H1 (cell line): ENCODE measurements around the gene ZSCAN18. TPM values are rescaled to one million over a fixed set of nuclear protein-coding genes. Genes with fewer than 3 reads are reported as not detected.

Experiments used
- CTCF ChIA-PET: fragments of 300-600 bp; sonication (Branson Sonifier 250); formaldehyde crosslinking; loops from one replicate; lab custom pipeline; 2021; ENCODE audit not compliant: partially characterized antibody; lab: Charles Lee
- POLR2A ChIA-PET: fragments of 300-600 bp; sonication (Branson Sonifier 250); formaldehyde crosslinking; loops from one replicate; lab custom pipeline; 2021; ENCODE audit warnings: inconsistent platforms; ENCODE audit not compliant: partially characterized antibody; lab: Charles Lee
- DNase-seq, 2 experiments: peaks; one replicate each; pipeline versions ENCODE4 v3.0.0 to v3.0.0-alpha.2; 2010 to 2022; ENCODE audit warnings: low spot score in 2 of 2, low read depth in 1 of 2, mixed read lengths in 1 of 2
- FAIRE-seq: peaks from 2 replicates; lab custom pipeline; 2011; peaks lifted over from hg19 to GRCh38; lab: Jason Lieb, UNC
- H2AFZ ChIP-seq: 2 replicates; pipeline ENCODE4 v1.8.1; 2012; ENCODE audit warnings: low read length, inconsistent platforms
- H2AK5ac ChIP-seq: 2 replicates; pipeline ENCODE4 v1.6.1; 2013; ENCODE audit warnings: low read depth, low read length
- H2BK120ac ChIP-seq: replicated peaks from 2 replicates; pipeline ENCODE3; 2013; ENCODE audit warnings: low read depth, low read length, inconsistent platforms
- H2BK12ac ChIP-seq: 2 replicates; pipeline ENCODE4 v1.6.1; 2013; ENCODE audit warnings: low read depth, low read length
- H2BK15ac ChIP-seq: 2 replicates; pipeline ENCODE4 v1.6.1; 2013; ENCODE audit warnings: low read length
- H2BK20ac ChIP-seq: 2 replicates; pipeline ENCODE4 v1.6.1; 2013; ENCODE audit warnings: low read length
- H2BK5ac ChIP-seq: 2 replicates; pipeline ENCODE4 v1.6.1; 2013; ENCODE audit warnings: low read depth, low read length
- H3K14ac ChIP-seq: 2 replicates; pipeline ENCODE4 v1.6.1; 2013; ENCODE audit warnings: inconsistent platforms; ENCODE audit not compliant: insufficient read length
- H3K18ac ChIP-seq: 2 replicates; pipeline ENCODE4 v1.6.1; 2013; ENCODE audit warnings: low read length; ENCODE audit errors: extremely low read depth
- H3K23ac ChIP-seq: 2 replicates; pipeline ENCODE4 v1.6.1; 2013; ENCODE audit warnings: inconsistent platforms; ENCODE audit not compliant: insufficient read length
- H3K23me2 ChIP-seq: 2 replicates; pipeline ENCODE4 v1.6.1; 2013; ENCODE audit warnings: low read depth, low read length
- H3K27ac ChIP-seq: 2 replicates; pipeline ENCODE4 v1.6.1; 2011; ENCODE audit warnings: low read depth, low read length, inconsistent platforms
- H3K27me3 ChIP-seq, 4 experiments: replicated peaks in 1 of 4; 1 replicate in 1 of 4; 2 replicates in 3 of 4; pipeline versions ENCODE4 v1.6.1 to v1.8.1; 2011 to 2013; ENCODE audit warnings: low read length in 3 of 4, mild to moderate bottlenecking in 3 of 4, inconsistent platforms in 2 of 4, mixed read lengths in 2 of 4, moderate library complexity in 1 of 4; ENCODE audit not compliant: control insufficient read depth in 3 of 4, insufficient read depth in 3 of 4; ENCODE audit errors: extremely low read depth in 1 of 4
- H3K36me3 ChIP-seq, 4 experiments: 2 replicates each; pipeline versions ENCODE4 v1.6.1 to v1.8.1; 2011 to 2013; ENCODE audit warnings: mild to moderate bottlenecking in 4 of 4, low read length in 3 of 4, moderate library complexity in 2 of 4, control low read depth in 1 of 4, inconsistent platforms in 1 of 4; ENCODE audit not compliant: insufficient read depth in 4 of 4, control insufficient read depth in 2 of 4
- H3K4ac ChIP-seq: replicated peaks from 2 replicates; pipeline ENCODE3; 2013; ENCODE audit warnings: low read length, low read depth, mixed read lengths, inconsistent platforms; ENCODE audit not compliant: insufficient read length
- H3K4me1 ChIP-seq, 4 experiments: replicated peaks in 1 of 4; 1 replicate in 1 of 4; 2 replicates in 3 of 4; pipeline versions ENCODE4 v1.6.1 to v1.8.1; 2011 to 2013; ENCODE audit warnings: low read length in 3 of 4, inconsistent platforms in 2 of 4, mixed read lengths in 1 of 4; ENCODE audit not compliant: insufficient read depth in 4 of 4, control insufficient read depth in 3 of 4
- H3K4me2 ChIP-seq, 2 experiments: 2 replicates each; pipeline versions ENCODE4 v1.6.1 to v1.8.1; 2011 to 2013; ENCODE audit warnings: low read depth in 2 of 2, low read length in 2 of 2, control low read depth in 1 of 2, inconsistent platforms in 1 of 2, mild to moderate bottlenecking in 1 of 2; ENCODE audit not compliant: insufficient read depth in 1 of 2
- H3K4me3 ChIP-seq, 4 experiments: fragments of 200-600, 300-600 bp in 1 of 4; sonication (generic), shearing (Covaris generic), sonication (Bioruptor Twin) in 1 of 4; 2 replicates each; pipeline versions ENCODE4 v1.5.1 to v1.8.1; 2011 to 2016; ENCODE audit warnings: low read length in 4 of 4, low read depth in 3 of 4, control low read depth in 2 of 4, inconsistent platforms in 2 of 4, mild to moderate bottlenecking in 2 of 4, mixed read lengths in 1 of 4, moderate library complexity in 1 of 4; ENCODE audit not compliant: insufficient read depth in 2 of 4; ENCODE audit errors: extremely low read depth in 1 of 4
- H3K56ac ChIP-seq: replicated peaks from 2 replicates; pipeline ENCODE3; 2013; ENCODE audit warnings: low read depth, mild to moderate bottlenecking, mixed read lengths, low read length, inconsistent platforms; ENCODE audit not compliant: insufficient read length
- H3K79me1 ChIP-seq: 2 replicates; pipeline ENCODE4 v1.6.1; 2013; ENCODE audit warnings: low read depth, low read length, control low read depth
- H3K79me2 ChIP-seq, 2 experiments: 2 replicates each; pipeline versions ENCODE4 v1.6.1 to v1.8.1; 2012 to 2013; ENCODE audit warnings: low read length in 2 of 2, mild to moderate bottlenecking in 2 of 2, inconsistent platforms in 1 of 2; ENCODE audit not compliant: insufficient read depth in 2 of 2, control insufficient read depth in 1 of 2
- H3K9ac ChIP-seq, 4 experiments: replicated peaks in 1 of 4; 1 replicate in 1 of 4; 2 replicates in 3 of 4; pipeline versions ENCODE4 v1.6.1 to v1.8.1; 2011 to 2013; ENCODE audit warnings: low read depth in 3 of 4, low read length in 3 of 4, control low read depth in 2 of 4, mild to moderate bottlenecking in 2 of 4, moderate library complexity in 2 of 4, inconsistent platforms in 1 of 4; ENCODE audit errors: extremely low read depth in 1 of 4
- H3K9me3 ChIP-seq, 2 experiments: 2 replicates each; pipeline versions ENCODE4 v1.6.1 to v1.8.1; 2012 to 2013; ENCODE audit warnings: mild to moderate bottlenecking in 2 of 2, moderate library complexity in 2 of 2, control low read depth in 1 of 2, inconsistent platforms in 1 of 2, low read depth in 1 of 2, low read length in 1 of 2, mixed read lengths in 1 of 2; ENCODE audit not compliant: insufficient read depth in 2 of 2
- H4K20me1 ChIP-seq, 2 experiments: replicated peaks in 1 of 2; 2 replicates each; pipeline versions ENCODE3 to v1.8.1; 2011 to 2013; ENCODE audit warnings: inconsistent platforms in 2 of 2, low read length in 2 of 2, mild to moderate bottlenecking in 1 of 2; ENCODE audit not compliant: insufficient read depth in 2 of 2, control insufficient read depth in 1 of 2
- H4K5ac ChIP-seq: 2 replicates; pipeline ENCODE4 v1.6.1; 2013; ENCODE audit warnings: low read length, low read depth, mixed read lengths, inconsistent platforms; ENCODE audit not compliant: insufficient read length
- H4K8ac ChIP-seq: 2 replicates; pipeline ENCODE4 v1.8.0; 2013; ENCODE audit warnings: mild to moderate bottlenecking, moderate library complexity, low read length, inconsistent platforms; ENCODE audit not compliant: insufficient read depth; ENCODE audit errors: extremely low read depth
- H4K91ac ChIP-seq: replicated peaks from 2 replicates; pipeline ENCODE3; 2013; ENCODE audit warnings: low read length, mixed read lengths, inconsistent platforms; ENCODE audit not compliant: insufficient read length
- ASH2L ChIP-seq: fragments of 200-600, 300-600 bp; sonication (generic); IDR thresholded peaks from one replicate; pipeline ENCODE4 v1.7.1; 2017; ENCODE audit warnings: low read length
- CBX5 ChIP-seq: fragments of 300-800, 300-1000 bp; sonication (generic); IDR thresholded peaks from 2 replicates; pipeline ENCODE4 v1.7.1; 2016; ENCODE audit warnings: antibody characterized with exemption, low read length, low read depth
- CHD2 ChIP-seq: IDR thresholded peaks from 2 replicates; pipeline ENCODE4 v1.6.1; 2012; ENCODE audit warnings: low read length, improper control_type of control experiment
- GABPA ChIP-seq: IDR thresholded peaks from 2 replicates; pipeline ENCODE4 v1.6.1; 2011; ENCODE audit warnings: mild to moderate bottlenecking, low read length, moderate library complexity, borderline replicate concordance; ENCODE audit not compliant: insufficient read depth
- HDAC6 ChIP-seq: IDR thresholded peaks from one replicate; pipeline ENCODE4 v1.7.1; 2012; ENCODE audit warnings: low read depth, mild to moderate bottlenecking, inconsistent platforms, low read length, moderate library complexity
- JUN ChIP-seq: IDR thresholded peaks from 2 replicates; pipeline ENCODE4 v1.6.1; 2011; ENCODE audit warnings: low read depth, mild to moderate bottlenecking, improper control_type of control experiment, low read length
- NRF1 ChIP-seq: IDR thresholded peaks from 2 replicates; pipeline ENCODE4 v1.6.1; 2011; ENCODE audit warnings: mild to moderate bottlenecking, low read depth, low read length, improper control_type of control experiment
- POLR2AphosphoS5 ChIP-seq: IDR thresholded peaks from 2 replicates; pipeline ENCODE4 v1.6.1; 2011; ENCODE audit warnings: low read depth, low read length
- RXRA ChIP-seq: IDR thresholded peaks from 2 replicates; pipeline ENCODE4 v1.6.1; 2011; ENCODE audit warnings: low read depth, mild to moderate bottlenecking, low read length, moderate library complexity; ENCODE audit not compliant: insufficient read depth
- SIRT6 ChIP-seq: IDR thresholded peaks from one replicate; pipeline ENCODE4 v1.7.1; 2012; ENCODE audit warnings: low read length, inconsistent platforms
- USF2 ChIP-seq: IDR thresholded peaks from 2 replicates; pipeline ENCODE4 v1.6.1; 2011; ENCODE audit warnings: low read length, improper control_type of control experiment
- YY1 ChIP-seq: IDR thresholded peaks from 2 replicates; pipeline ENCODE4 v1.6.1; 2011; ENCODE audit warnings: low read depth, mild to moderate bottlenecking, low read length
- WGBS, 2 experiments: shearing (Covaris generic) in 1 of 2; methylation state at CpG; one replicate each; pipeline versions ENCODE4 v1.1.6 to v1.1.7; 2013 to 2015; ENCODE audit warnings: low lambda C conversion rate in 2 of 2, mixed read lengths in 2 of 2, inconsistent platforms in 1 of 2, low coverage in 1 of 2, missing lambda C conversion rate in 1 of 2; ENCODE audit not compliant: insufficient replicate concordance in 2 of 2, insufficient coverage in 1 of 2, insufficient read length in 1 of 2; ENCODE audit errors: extremely low coverage in 1 of 2, missing lambda C conversion rate in 1 of 2; 5-methylcytosine and 5-hydroxymethylcytosine counted together
- polyA plus RNA-seq, 7 experiments: library from polyadenylated mRNA; depleted of rRNA in 3 of 7; stranded (reverse) in 5 of 7; unstranded in 2 of 7; fragments of >200 nt in 5 of 7; fragments of 200-250 nt in 2 of 7; gene quantifications; 1 replicate in 5 of 7; 2 replicates in 1 of 7; 4 replicates in 1 of 7; pipeline versions ENCODE4 v1.2.1 to v1.2.3, GENCODE V29; 2011 to 2013; ENCODE audit warnings: missing spikeins in 2 of 7, mixed read lengths in 2 of 7
- total RNA-seq: library from RNA; stranded (reverse); fragmentation: NEBNext Ultra II Directional; extraction: Animal tissue kit (Norgen Biotek cat#: 25700); gene quantifications from 2 replicates; pipeline ENCODE4 v1.2.1, GENCODE V29; 2021

Gene ZSCAN18
- total and polyA plus RNA-seq, 2 of the 8 experiments (the other 6 are each of a cell fraction or from before 2014, with no cell fraction given) = 37.0 to 41.4 TPM

- POLR2A ChIA-PET = interaction anchor here (0.9 to 1.7 kb wide), 4 partner anchors 9 to 53 kb away, joined by 3 to 7 read pairs (median 5); no protein-coding TSS in a partner anchor
- Histone ChIP-seq H3K79me2 (no peaks in the 10 kb centered on the region), H3K4me2 (no peak overlapping the region), H3K79me1 (no peaks in the 10 kb centered on the region), H4K91ac (no peak overlapping the region), H2BK5ac (no peak overlapping the region), H2BK120ac (no peak overlapping the region), H3K9me3 (peaks cover 33 to 63% of the 10 kb centered on the region in 2 experiments), H3K4ac (no peak overlapping the region), H2BK20ac (no peak overlapping the region), H3K4me3 (no peak overlapping the region), H4K20me1 (no peaks in the 10 kb centered on the region), H3K27me3 (no peaks in the 10 kb centered on the region; a peak in 1 of 7 replicates), H4K5ac (no peak overlapping the region), H3K56ac (no peak overlapping the region), H3K14ac (no peak overlapping the region), H3K23ac (no peak overlapping the region), H3K9ac (no peak overlapping the region), H2AK5ac (no peak overlapping the region), H3K27ac (no peak overlapping the region), H3K36me3 (no peaks in the 10 kb centered on the region), H3K23me2 (no peaks in the 10 kb centered on the region), H3K18ac (no peak overlapping the region), H2BK12ac (no peak overlapping the region), H4K8ac (no peak overlapping the region), H3K4me1 (peaks cover 0 to 7% (median 3%) of the 10 kb centered on the region in 4 experiments; a peak in 3 of 7 replicates), H2BK15ac (no peak overlapping the region), H2AFZ (no peak overlapping the region)
- no peak for FAIRE-seq
- WGBS, 2 experiments = 99% methylated on average over 16 of the region's 16 CpGs; no CpG with 5 or more reads in 1 of the 2 experiments
- TF ChIP-seq ASH2L = no peak
- no peak for TF ChIP-seq JUN
- TF ChIP-seq USF2 = no peak
- TF ChIP-seq YY1 = no peak
- no peak for TF ChIP-seq NRF1
- no peak for TF ChIP-seq HDAC6
- no peak for TF ChIP-seq GABPA
- no peak for TF ChIP-seq SIRT6
- no peak for TF ChIP-seq POLR2AphosphoS5
- TF ChIP-seq CHD2 = no peak
- TF ChIP-seq CBX5 = no peak
- TF ChIP-seq RXRA = no peak
- no peak for DNase-seq
- CTCF ChIA-PET = interaction anchor here (1.5 kb wide), 1 partner anchor 9 kb away, joined by 7 read pairs; no protein-coding TSS in a partner anchor
Measured at GRCh38 chr19:58052256-58052655, 45.8 kb downstream of the ZSCAN18 start.
